Measurements from ENCODE around the gene VEPH1.
A peak's percentile ranks its signal among the peaks of the same experiment; 100 is the strongest.

Gene VEPH1

GRCh38 chr3:157502916-157503595, at the start of gene VEPH1:
TSS of gene VEPH1 (minus strand) at chr3:157503416. CDS start at chr3:157495349, 8,067 bp downstream.
- DNase-seq = no peak

DNA sequence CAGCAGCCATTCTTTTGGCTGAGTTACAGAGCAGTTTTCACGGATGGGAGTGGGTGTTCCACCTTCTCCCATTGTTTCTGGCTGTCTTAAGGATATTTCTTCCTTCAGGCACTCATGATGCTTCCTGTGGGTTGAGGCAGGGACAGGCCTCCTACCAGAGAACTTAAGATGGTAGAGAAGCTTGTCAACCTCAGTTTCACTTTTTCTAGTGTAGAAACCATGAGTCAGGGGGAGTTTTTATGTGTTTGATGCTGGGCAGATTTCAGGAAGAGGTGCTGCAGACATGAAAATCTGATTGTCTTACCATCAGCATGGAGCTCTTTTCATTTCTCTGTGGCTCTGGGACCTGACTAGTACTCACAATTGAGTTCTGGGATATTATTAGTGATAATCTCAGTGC, 48.7 kb upstream of the VEPH1 start:
- DNase-seq = no peak

DNA sequence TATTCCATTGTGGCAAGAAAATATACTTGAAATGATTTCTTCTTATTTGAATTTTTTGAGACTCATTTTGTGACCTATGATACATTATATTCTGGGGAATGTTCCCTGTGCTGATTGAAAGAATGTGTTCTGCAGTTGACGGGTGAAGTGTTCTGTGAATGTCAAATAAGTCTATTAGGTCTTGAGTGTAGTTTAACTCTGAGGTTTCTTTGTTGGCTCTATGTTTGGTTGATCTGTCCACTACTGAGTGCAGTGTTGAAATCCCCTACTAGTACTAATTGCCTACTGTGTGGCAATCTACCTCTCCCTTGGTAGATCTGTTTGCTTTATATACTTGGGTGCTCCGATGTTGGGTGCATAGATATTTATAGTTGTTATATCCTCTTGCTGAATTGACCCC, 46.3 kb upstream of the VEPH1 start:
- DNase-seq = no peak

- DNase-seq = no peak
Observed at GRCh38 chr3:157544501-157545130, 41.4 kb upstream of the VEPH1 start.

- DNase-seq = no peak
Observed at GRCh38 chr3:157543501-157544035, 40.4 kb upstream of the VEPH1 start.

- no peak for DNase-seq
Observed at GRCh38 chr3:157542711-157543500, 39.7 kb upstream of the VEPH1 start.

DNA sequence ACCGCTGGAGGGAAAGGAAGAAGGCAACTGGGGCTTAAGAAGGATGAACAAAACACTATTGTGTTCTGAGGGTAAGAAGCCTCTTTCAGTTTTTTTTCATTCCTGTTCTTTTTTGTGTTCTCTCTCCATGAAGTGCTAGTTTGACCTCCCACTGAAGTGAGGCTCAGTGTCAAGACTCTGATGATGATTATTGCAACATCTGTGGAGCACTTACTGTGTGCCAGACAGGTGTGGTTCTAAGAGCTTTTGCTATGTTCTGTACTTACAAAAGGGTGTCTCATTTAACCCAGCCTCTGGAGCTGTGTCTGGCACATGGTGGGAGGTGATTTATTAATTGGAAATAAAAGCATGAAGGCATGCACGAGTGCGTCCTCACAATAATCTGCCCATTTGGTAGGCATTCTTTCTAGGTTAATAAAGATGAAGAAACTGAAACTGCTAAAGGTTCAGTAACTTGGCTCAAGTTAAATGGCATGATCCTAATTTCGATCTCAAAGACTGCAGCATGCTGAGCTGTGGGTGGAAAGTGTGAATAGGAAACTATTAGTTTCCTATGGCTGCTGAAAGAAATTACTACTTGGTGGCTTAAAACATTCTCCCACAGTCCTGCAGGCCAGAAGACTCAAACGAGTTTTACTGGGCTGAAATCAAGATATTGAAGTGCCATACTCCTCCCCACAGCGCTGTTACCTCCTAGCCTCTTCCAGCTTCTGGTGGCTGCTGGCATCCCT, 38.5 kb upstream of the VEPH1 start:
- DNase-seq = no peak

GRCh38 chr3:157540656-157541055, 37.4 kb upstream of the VEPH1 start:
- no peak for DNase-seq

DNA sequence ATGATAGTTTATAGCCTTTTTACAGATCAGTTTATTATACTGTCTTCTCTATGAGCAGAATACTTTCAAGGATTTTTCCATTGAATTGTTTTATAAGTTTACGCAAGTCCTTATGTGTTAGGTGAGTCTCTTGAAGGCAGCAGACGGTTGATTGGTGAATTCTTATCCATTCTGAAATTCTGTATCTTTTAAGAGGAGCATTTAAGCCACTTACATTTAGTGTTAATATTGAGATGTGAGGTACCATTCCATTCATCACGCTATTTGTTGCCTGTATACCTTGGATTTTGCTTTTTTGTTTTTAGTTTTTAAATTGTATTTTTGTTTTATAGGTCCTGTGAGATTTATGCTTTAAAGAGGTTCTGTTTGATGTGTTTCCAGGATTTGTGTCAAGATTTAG, 32.5 kb upstream of the VEPH1 start:
- no peak for DNase-seq

GRCh38 chr3:157534725-157535161, 31.5 kb upstream of the VEPH1 start:
- DNase-seq = no peak

DNA sequence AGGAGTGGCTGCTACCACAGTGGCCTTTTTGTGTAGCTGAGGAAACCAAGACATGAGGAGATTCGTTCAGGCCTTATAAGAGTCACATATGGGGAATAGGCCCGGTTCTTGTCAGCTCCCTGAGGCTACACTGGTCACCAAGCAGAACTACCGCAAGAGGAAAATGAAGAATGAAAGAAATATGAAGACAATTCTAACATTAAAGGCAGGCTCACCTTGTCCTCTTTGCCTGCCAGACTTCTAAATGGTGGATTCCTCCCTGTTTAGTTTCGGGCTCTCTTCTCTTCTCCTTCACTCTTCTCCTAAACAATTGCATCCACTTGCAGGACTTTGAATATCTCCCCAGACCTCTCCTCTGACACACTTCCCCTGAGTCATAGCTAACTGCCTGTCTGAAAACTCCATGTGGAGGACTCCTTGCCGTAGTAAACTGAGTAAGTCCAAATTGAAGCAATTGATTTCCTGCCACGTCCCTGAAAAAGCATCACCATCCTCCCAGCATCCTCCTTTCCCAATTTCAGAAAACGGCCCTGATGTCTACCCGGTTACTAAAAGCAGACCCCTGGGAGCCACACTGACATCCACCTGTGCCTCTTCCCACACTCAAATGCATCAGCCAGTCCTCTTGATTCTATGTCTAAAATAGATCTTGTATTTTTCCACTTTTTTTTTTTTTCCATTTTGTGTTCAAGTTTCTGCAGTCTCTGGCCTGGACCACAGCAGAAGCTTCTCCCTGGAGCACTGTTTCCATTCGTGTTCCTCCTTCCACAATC, 30.3 kb upstream of the VEPH1 start:
- DNase-seq = no peak

- DNase-seq = peak in 1 of 2 experiments; percentile 13
Observed at GRCh38 chr3:157532529-157533297, 29.5 kb upstream of the VEPH1 start.

GRCh38 chr3:157531771-157532170, 28.6 kb upstream of the VEPH1 start:
- no peak for DNase-seq

- no peak for DNase-seq
Observed at GRCh38 chr3:157531301-157531660, 28.1 kb upstream of the VEPH1 start.

GRCh38 chr3:157530637-157531300, 27.6 kb upstream of the VEPH1 start:
- no peak for DNase-seq

GRCh38 chr3:157529751-157530150, 26.5 kb upstream of the VEPH1 start:
- DNase-seq = no peak

GRCh38 chr3:157529085-157529484, 25.9 kb upstream of the VEPH1 start:
- no peak for DNase-seq

GRCh38 chr3:157527131-157527881, 24.1 kb upstream of the VEPH1 start:
- no peak for DNase-seq

DNA sequence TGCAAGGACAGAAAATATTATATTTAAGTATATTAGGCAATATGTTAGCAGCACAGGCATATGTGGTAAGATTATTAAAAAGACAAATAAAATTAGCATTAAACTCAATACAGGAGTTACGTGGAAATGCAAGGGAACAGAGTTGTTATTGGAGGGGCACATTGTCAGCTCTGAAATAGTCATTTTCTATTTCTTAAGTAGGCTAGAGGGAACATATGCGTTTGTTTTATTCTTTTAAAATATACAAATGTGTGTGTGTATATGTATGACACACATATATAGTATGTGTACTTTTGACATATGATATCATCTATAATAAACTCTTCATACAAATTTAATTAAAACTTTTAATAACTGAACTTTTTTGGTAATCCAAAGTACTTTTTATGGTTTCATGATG, 22.8 kb upstream of the VEPH1 start:
- DNase-seq = no peak

DNA sequence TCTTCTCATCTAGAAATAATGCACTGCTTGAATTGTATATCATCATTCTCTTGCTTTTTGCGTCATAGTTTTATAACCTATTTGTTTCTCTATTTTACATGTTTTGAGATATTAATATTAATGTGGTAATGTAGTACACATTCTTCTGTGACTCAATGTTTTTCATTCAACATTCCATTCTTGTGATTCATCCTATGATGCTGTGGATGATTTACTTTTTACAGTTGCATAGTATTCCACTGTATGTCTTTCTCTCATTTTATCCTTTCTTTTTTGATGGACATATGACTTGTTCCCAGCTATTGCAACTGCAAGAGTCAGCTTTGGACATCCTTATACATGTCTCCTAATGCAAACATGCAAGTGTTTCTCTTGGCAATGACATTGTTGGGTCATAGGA, 20.6 kb upstream of the VEPH1 start:
- no peak for DNase-seq
